HepG2 (cell line): ENCODE results near the gene CD300H. TPM values are rescaled to one million over a fixed set of nuclear protein-coding genes. Genes with fewer than 3 reads are reported as not detected.
A peak's percentile ranks its signal among the peaks of the same experiment; 100 is the strongest.

ENCODE experiments used
- ATAC-seq: fragments of 200-7000 bp; cut with Tn5 transposase; 3 replicates; pipeline ENCODE4 v1.9.1; 2020; ENCODE audit warnings: mild to moderate bottlenecking, moderate library complexity
- BruUV-seq: library from RNA; stranded (reverse); fragments of 400-500 nt; replicated peaks from 2 replicates; lab custom pipeline; 2021; lab: Mats Ljungman, UMichigan
- CTCF ChIA-PET: fragments of 300-600 bp; formaldehyde crosslinking; extraction: SDS; loops from one replicate; lab custom pipeline; 2021; ENCODE audit warnings: low total read pairs, inconsistent platforms, low intra/inter-chr PET ratio; lab: Yijun Ruan, JAX
- POLR2A ChIA-PET: fragments of 350-600 bp; sonication (Branson Sonifier 250); formaldehyde crosslinking; loops from one replicate; lab custom pipeline; 2020; ENCODE audit warnings: antibody characterized with exemption, inconsistent platforms; lab: Yijun Ruan, JAX
- DNase-seq: peaks from one replicate; pipeline ENCODE4 v3.0.0-alpha.2; 2015; ENCODE audit warnings: low spot score
- FAIRE-seq: peaks from 3 replicates; lab custom pipeline; 2011; peaks lifted over from hg19 to GRCh38; lab: Jason Lieb, UNC
- H2AFZ ChIP-seq: one replicate; pipeline ENCODE4 v1.6.1; 2011; ENCODE audit warnings: low read length, inconsistent platforms
- H3K27ac ChIP-seq: fragments of 300-600 bp; 3 replicates; pipeline ENCODE4 v1.8.0; 2011; ENCODE audit warnings: mixed run types, mild to moderate bottlenecking, mixed read lengths, low read length, inconsistent platforms; ENCODE audit not compliant: insufficient read depth; ENCODE audit errors: extremely low read length
- H3K27me3 ChIP-seq, 2 experiments: fragments of 200-600 bp in 1 of 2; 2 replicates in 1 of 2; 3 replicates in 1 of 2; pipeline versions ENCODE4 v1.6.0 to v1.8.0; 2011; ENCODE audit warnings: low read length in 2 of 2, mild to moderate bottlenecking in 2 of 2, moderate library complexity in 2 of 2, inconsistent platforms in 1 of 2; ENCODE audit not compliant: insufficient read depth in 2 of 2, control insufficient read depth in 1 of 2
- H3K36me3 ChIP-seq, 2 experiments: fragments of 200-600 bp in 1 of 2; replicated peaks in 1 of 2; 2 replicates in 1 of 2; 3 replicates in 1 of 2; pipeline versions ENCODE4 v1.5.1 to v1.8.0; 2011; ENCODE audit warnings: low read length in 2 of 2, inconsistent platforms in 1 of 2; ENCODE audit not compliant: insufficient read depth in 2 of 2, control insufficient read depth in 1 of 2
- H3K4me1 ChIP-seq: 2 replicates; pipeline ENCODE4 v1.5.1; 2012; ENCODE audit warnings: low read length, inconsistent platforms; ENCODE audit not compliant: insufficient read depth
- H3K4me2 ChIP-seq: 2 replicates; pipeline ENCODE4 v1.6.0; 2011; ENCODE audit warnings: low read depth, low read length, inconsistent platforms
- H3K4me3 ChIP-seq, 3 experiments: fragments of 200-600 bp in 1 of 3; sonication (generic), shearing (Covaris generic) in 1 of 3; replicated peaks in 1 of 3; 2 replicates each; pipeline ENCODE4 v1.5.1; 2011 to 2016; ENCODE audit warnings: low read length in 3 of 3, inconsistent platforms in 2 of 3, low read depth in 2 of 3, mild to moderate bottlenecking in 2 of 3, control low read depth in 1 of 3, mixed read lengths in 1 of 3; ENCODE audit not compliant: insufficient read depth in 1 of 3
- H3K79me2 ChIP-seq: one replicate; pipeline ENCODE4 v1.6.1; 2011; ENCODE audit warnings: low read length, inconsistent platforms; ENCODE audit not compliant: insufficient read depth
- H3K9ac ChIP-seq: 2 replicates; pipeline ENCODE4 v1.6.0; 2011; ENCODE audit warnings: mild to moderate bottlenecking, low read depth, low read length, inconsistent platforms; ENCODE audit not compliant: insufficient read depth
- H3K9me3 ChIP-seq: 2 replicates; pipeline ENCODE4 v1.5.1; 2012; ENCODE audit warnings: mild to moderate bottlenecking, low read length
- H4K20me1 ChIP-seq: 2 replicates; pipeline ENCODE4 v1.6.0; 2011; ENCODE audit warnings: inconsistent platforms, mild to moderate bottlenecking, low read length, moderate library complexity; ENCODE audit not compliant: insufficient read depth
- ATRX ChIP-seq: sonication (generic); formaldehyde crosslinking; IDR thresholded peaks from 2 replicates; pipeline ENCODE4 v1.4.0; 2020; ENCODE audit warnings: missing genetic modification reagents, borderline replicate concordance
- CENPX ChIP-seq: sonication (generic); formaldehyde crosslinking; IDR thresholded peaks from 2 replicates; pipeline ENCODE4 v1.9.0; 2021; ENCODE audit warnings: mild to moderate bottlenecking, missing genetic modification reagents, moderate library complexity
- DNMT1 ChIP-seq: sonication (generic); formaldehyde crosslinking; IDR thresholded peaks from 2 replicates; pipeline ENCODE4 v1.5.1; 2020; ENCODE audit warnings: mild to moderate bottlenecking, missing genetic modification reagents
- MYNN ChIP-seq: sonication (generic); formaldehyde crosslinking; IDR thresholded peaks from 2 replicates; pipeline ENCODE4 v1.4.0; 2020; ENCODE audit warnings: mild to moderate bottlenecking, low read depth, missing genetic modification reagents
- PCBP1 ChIP-seq: fragments of 200-400 bp; formaldehyde crosslinking; IDR thresholded peaks from 2 replicates; pipeline ENCODE4 v1.6.1; 2017; ENCODE audit warnings: mild to moderate bottlenecking, low read depth, low read length, borderline replicate concordance
- ZFP82 ChIP-seq: sonication (generic); formaldehyde crosslinking; IDR thresholded peaks from 2 replicates; pipeline ENCODE4 v1.5.1; 2020; ENCODE audit warnings: mild to moderate bottlenecking, missing genetic modification reagents, borderline replicate concordance
- ZNF205 ChIP-seq: IDR thresholded peaks from 2 replicates; pipeline ENCODE4 v1.6.1; 2018; ENCODE audit warnings: missing biosample characterization, missing genetic modification reagents
- ZNF772 ChIP-seq: sonication (generic); formaldehyde crosslinking; IDR thresholded peaks from 2 replicates; pipeline ENCODE4 v1.5.0; 2020; ENCODE audit warnings: mild to moderate bottlenecking, missing genetic modification reagents
- WGBS: methylation state at CpG from one replicate; pipeline ENCODE4 v1.1.6; 2017; ENCODE audit warnings: low lambda C conversion rate; 5-methylcytosine and 5-hydroxymethylcytosine counted together
- in situ Hi-C: cut with HindIII; loops from 2 replicates; pipeline ENCODE4 v1.10.0; 2017; ENCODE audit warnings: low pct_unique_long_range_greater_than_20kb; ENCODE audit not compliant: extremely low pct_ligation_motif_present
- intact Hi-C: fragments of 100-400 bp; cut with micrococcal nuclease; formaldehyde crosslinking; loops from one replicate; pipeline ENCODE4 v1.10.0; 2022; ENCODE audit not compliant: unreplicated experiment
- polyA plus RNA-seq, 8 experiments: library from polyadenylated mRNA; depleted of rRNA in 3 of 8; stranded (reverse) in 7 of 8; unstranded in 1 of 8; fragments of >200 nt; fragmentation: Illumina TruSeq in 4 of 8; extraction: Trizol in 4 of 8; gene quantifications; 2 replicates each; pipeline versions ENCODE4 v1.2.1 to v1.2.3, GENCODE V29; 2011 to 2016; ENCODE audit warnings: low read depth in 4 of 8, missing spikeins in 1 of 8, mixed read lengths in 1 of 8; ENCODE audit not compliant: insufficient read depth in 1 of 8
- total RNA-seq, 5 experiments: library from RNA; depleted of rRNA; stranded (reverse); fragments of >200 nt; fragmentation: Illumina TruSeq; extraction: Trizol; gene quantifications; 2 replicates each; pipeline ENCODE4 v1.2.3, GENCODE V29; 2016; ENCODE audit warnings: low read depth in 1 of 5
- TF ChIP-seq, protein P1 (sequence below): sonication (generic); formaldehyde crosslinking; IDR thresholded peaks from 2 replicates; pipeline ENCODE4 v1.4.0; 2020; ENCODE audit warnings: missing genetic modification reagents
- TF ChIP-seq, protein P2 (sequence below): sonication (generic); formaldehyde crosslinking; IDR thresholded peaks from 2 replicates; pipeline ENCODE4 v1.8.1; 2023; ENCODE audit warnings: mild to moderate bottlenecking, missing genetic modification reagents
- TF ChIP-seq, protein P3 (sequence below): sonication (generic); formaldehyde crosslinking; conservative IDR thresholded peaks from 2 replicates; pipeline ENCODE4 v1.8.1; 2023; ENCODE audit warnings: missing genetic modification reagents

CD300H gene
- total and polyA plus RNA-seq, 2 of the 13 experiments (the other 11 are each of a cell fraction or from before 2014, with no cell fraction given), result not detected

DNA sequence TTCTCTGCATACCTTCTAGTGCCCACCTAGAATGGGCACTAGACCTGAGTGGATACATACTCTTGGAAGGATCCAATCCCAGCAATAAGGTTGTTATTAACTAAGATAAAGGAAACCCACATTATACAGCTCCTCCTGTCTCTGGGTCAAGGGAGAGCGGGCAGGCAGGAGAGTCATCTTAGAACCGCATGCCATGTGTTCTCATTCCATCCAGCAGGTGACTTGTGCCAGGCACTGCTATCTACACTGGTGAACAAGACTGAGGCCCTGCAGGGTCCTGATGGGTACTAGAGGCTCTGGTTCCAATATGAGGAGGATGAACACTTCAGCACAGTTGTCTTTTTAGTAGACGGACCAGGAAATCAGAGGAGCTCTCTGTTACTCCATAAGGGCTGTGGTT, 5.9 kb upstream of the CD300H start:
- Histone ChIP-seq H3K9me3 (no peaks in the 10 kb centered on the region), H3K36me3 (no peaks in the 10 kb centered on the region), H3K4me1 (no peaks in the 10 kb centered on the region), H3K4me2 (no peak overlapping the region), H4K20me1 (no peaks in the 10 kb centered on the region), H3K4me3 (no peak overlapping the region), H3K27me3 (peaks cover 2 to 27% of the 10 kb centered on the region in 2 experiments)
- BruUV-seq, result no TSS peak
- no peak for DNase-seq
- FAIRE-seq, result no peak
- CTCF ChIA-PET, result no interaction called here
- peak; percentile 52 for ATAC-seq
- POLR2A ChIA-PET, result no interaction called here
- TF ChIP-seq PCBP1, result no peak
- no peak for TF ChIP-seq CENPX (CRISPR knock-in tag)
- TF ChIP-seq MYNN (CRISPR knock-in tag), result no peak
- TF ChIP-seq, protein P1, sequence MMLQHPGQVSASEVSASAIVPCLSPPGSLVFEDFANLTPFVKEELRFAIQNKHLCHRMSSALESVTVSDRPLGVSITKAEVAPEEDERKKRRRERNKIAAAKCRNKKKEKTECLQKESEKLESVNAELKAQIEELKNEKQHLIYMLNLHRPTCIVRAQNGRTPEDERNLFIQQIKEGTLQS (CRISPR knock-in tag), result no peak
- no peak for TF ChIP-seq ZNF772
- no peak for TF ChIP-seq ATRX (CRISPR knock-in tag)
- TF ChIP-seq DNMT1 (CRISPR knock-in tag), result no peak
- TF ChIP-seq ZFP82 (CRISPR knock-in tag), result no peak
- TF ChIP-seq, protein P2, sequence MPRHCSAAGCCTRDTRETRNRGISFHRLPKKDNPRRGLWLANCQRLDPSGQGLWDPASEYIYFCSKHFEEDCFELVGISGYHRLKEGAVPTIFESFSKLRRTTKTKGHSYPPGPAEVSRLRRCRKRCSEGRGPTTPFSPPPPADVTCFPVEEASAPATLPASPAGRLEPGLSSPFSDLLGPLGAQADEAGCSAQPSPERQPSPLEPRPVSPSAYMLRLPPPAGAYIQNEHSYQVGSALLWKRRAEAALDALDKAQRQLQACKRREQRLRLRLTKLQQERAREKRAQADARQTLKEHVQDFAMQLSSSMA (CRISPR knock-in tag), result no peak
- TF ChIP-seq, protein P3, sequence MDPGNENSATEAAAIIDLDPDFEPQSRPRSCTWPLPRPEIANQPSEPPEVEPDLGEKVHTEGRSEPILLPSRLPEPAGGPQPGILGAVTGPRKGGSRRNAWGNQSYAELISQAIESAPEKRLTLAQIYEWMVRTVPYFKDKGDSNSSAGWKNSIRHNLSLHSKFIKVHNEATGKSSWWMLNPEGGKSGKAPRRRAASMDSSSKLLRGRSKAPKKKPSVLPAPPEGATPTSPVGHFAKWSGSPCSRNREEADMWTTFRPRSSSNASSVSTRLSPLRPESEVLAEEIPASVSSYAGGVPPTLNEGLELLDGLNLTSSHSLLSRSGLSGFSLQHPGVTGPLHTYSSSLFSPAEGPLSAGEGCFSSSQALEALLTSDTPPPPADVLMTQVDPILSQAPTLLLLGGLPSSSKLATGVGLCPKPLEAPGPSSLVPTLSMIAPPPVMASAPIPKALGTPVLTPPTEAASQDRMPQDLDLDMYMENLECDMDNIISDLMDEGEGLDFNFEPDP (CRISPR knock-in tag), result no peak
- no peak for TF ChIP-seq ZNF205
- TF ChIP-seq, all 625 proteins: peak for 0
- H3K9ac ChIP-seq, result no peak overlapping the region
- H3K27ac ChIP-seq, result no peak overlapping the region
- intact Hi-C loops (no loop called here), in situ Hi-C loops (no loop called here)
- H3K79me2 ChIP-seq, result no peaks in the 10 kb centered on the region
- 8% methylated on average over 3 of the region's 3 CpGs for WGBS
- H2AFZ ChIP-seq, result no peak overlapping the region
